NT2/D1 (cell line): ENCODE data around the gene PSG5.
"Not testable (repeated sequence)": the region's sequence is repeated elsewhere in the genome, so short reads cannot be mapped to it uniquely, and the experiment has no call there.

Experiments used
- SUZ12 ChIP-seq: IDR thresholded peaks from 2 replicates; pipeline ENCODE4 v1.6.1; 2011; ENCODE audit not compliant: insufficient read length, insufficient read depth; ENCODE audit errors: extremely low read depth
- YY1 ChIP-seq: IDR thresholded peaks from 2 replicates; pipeline ENCODE4 v1.6.1; 2011; ENCODE audit not compliant: insufficient read length, insufficient read depth
- ZNF274 ChIP-seq: IDR thresholded peaks from 2 replicates; pipeline ENCODE4 v1.6.1; 2011; ENCODE audit warnings: mild to moderate bottlenecking, low read depth, low read length

DNA sequence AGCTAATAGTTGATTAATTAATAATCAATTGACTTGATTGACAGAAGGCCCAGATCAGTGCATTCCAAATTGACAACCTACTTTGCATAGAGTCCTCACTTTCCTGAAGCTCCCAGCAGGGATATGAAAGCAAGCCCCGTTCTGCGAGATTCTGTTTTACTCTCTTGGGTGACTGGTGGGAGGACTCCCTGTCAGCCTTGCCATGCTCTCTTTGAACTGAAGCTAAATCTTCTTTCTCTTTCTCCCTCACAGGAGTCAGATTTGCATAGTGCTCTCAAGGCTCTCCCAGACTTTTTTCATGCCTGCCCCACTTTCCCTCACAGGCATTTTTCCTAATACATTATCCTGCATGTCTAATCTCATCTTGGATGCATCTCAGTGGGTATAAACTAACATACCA lies 29.5 kb upstream of the PSG5 start:
- not testable (repeated sequence) for TF ChIP-seq ZNF274, YY1, SUZ12
